NCI-H2227 treated with DMSO at 0.1 percent for 48 hours (cell line): ENCODE data around the gene VDR.
"Not testable (repeated sequence)": the region's sequence is repeated elsewhere in the genome, so short reads cannot be mapped to it uniquely, and the experiment has no call there.

Experiments used
- DNase-seq: peaks from one replicate; lab custom pipeline; 2025; lab: John Stamatoyannopoulos, UW

VDR gene

GRCh38 chr12:47813511-47814196, 91.1 kb downstream of the VDR start:
- no peak for DNase-seq

DNA sequence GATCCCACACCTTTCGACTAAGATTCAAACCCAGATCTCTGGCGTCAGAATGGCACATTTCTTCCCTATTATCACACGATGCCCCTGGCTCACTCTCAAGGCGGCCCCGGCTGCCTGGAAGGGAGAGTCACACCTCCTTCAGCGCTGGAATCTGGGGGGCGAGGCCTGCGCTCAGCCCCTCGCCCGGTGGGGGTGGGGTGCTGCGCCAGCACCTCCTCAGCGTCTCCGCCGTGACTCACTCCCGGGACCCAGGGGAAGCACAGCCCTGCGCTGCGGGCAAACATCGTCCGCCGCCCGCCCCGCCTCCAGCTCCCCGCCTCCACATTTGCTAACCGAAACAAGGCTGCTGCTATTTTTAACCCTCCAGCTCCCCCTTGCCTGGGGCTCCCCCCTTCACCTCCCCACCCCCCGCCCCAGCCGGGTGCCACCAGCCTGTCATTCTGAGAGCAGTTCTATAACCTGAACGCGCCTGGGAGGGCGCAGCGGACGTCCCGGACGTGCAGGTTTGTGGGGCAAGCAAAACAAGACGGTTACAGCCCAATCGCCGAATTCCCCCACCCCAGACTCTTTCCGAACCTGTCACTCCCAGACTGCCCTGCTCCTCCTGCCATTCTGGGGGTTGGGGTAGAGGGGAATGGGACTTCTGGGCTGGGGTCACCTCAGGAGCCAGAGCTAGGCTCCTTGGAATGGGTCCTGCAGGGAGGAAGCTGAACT, 91.8 kb downstream of the VDR start:
- DNase-seq, result peak; percentile 20

DNA sequence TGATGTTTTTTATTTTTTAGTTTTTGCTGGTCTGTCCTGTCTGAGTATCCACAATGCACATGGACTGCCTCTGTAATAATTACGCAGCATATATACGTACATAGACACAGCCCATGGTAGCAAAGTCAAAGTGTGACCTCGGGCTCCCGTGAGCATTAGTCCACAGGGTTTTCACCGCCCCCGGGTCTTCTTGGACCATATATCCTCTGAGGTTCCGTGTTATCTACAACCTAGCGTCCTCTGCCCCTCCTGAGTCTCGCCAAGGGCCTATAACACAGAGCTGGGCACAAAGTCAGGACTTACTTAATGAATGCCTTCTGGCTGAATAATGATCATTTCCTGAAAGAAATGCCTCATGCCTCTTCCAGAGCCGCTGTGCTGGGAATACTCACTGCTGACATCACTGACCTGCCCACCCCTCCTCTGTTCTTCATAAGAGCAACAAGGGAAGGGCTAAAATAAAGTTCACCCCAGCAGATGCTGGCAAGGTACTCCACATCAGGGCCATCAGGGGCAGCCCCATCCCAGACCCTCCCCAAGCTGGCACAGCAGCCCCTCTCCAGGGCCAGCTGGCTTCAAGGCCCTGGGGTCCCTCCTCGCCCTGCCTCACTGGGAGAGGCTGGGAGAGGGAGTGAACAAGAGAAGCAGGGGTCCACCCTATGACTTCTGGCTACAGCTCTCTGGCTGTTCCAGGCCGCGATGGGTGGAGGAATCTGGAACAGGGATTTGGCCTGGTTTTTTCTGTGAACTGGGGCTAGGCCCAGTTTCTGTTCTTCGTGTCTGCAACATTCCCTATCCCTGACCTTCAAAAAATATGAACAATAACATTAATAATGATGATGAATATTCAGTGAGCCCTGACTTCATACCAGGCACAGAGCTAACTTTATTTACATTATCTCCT, 93.0 kb downstream of the VDR start:
- no peak for DNase-seq

DNA sequence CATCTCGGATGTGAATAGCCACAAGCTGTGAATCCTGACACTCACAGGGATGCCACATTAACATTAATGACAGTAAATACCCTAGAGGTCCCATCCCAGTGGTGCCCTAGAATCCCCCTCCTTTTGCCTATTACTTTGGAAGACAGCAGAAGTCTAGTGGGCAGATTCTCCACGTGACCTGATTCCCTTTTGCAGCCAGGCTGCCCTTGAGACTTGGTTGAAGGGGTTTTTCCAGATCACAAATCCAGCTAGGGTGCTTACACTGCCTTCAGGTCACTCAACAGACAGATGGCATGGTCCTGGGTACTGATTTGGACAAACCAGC, 93.8 kb downstream of the VDR start:
- DNase-seq, result no peak

DNA sequence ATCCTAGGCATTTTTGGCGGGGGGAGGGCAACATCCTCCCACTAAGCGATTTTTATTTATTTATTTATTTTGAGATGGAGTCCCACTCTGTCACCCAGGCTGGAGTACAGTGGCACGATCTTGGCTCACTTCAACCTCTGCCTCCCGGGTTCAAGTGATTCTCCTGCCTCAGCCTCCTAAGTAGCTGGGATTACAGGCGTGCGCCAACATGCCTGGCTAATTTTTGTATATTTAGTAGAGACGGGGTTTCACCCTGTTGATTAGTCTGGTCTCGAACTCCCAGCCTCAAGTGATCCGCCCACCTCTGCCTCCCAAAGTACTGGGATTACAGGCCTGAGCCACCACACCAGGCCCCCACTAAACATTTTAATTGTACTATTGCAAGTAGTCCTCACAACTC, 95.3 kb downstream of the VDR start:
- DNase-seq, result not testable (repeated sequence)

GRCh38 chr12:47808574-47809365, 96.0 kb downstream of the VDR start:
- DNase-seq, result no peak

DNA sequence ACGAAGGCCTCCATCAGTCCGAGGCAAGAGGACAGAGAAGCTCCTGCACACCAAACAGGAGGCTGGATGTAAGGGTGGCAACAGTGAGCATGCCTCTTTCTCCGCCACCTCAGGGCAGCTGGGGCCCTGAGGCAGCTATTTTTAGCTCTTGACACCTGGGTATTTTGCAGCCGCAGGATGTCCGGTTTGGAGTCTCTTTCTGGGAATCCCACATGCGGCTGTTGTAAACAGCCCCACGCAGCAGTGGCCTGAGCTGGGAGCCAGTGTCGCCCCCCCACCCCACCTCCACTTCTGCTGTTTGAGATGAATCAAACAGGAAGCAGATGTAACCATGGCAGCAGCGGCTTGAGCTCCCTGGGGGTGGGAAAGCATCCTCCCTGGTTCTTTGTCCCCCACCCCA, 96.7 kb downstream of the VDR start:
- DNase-seq, result no peak

DNA sequence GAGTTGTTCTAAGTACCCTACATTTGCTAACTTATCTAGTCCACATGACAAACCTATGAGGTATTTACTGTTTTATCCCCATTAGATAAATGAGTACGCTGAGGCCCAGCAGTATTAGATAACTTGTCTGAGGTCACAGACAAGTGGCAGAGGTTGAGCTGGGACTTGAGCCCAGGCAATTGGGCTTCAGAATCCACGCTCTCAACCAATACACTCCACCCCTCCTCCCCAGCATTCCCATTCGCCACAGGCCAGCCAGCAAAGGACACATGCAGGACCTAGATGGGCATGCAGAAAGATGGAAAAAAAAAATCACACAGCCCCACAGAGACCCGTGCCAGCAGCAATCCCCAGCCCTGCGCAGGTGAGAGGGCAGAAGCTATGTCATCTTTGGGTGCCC, 97.5 kb downstream of the VDR start:
- DNase-seq, result no peak

- no peak for DNase-seq
Measured at GRCh38 chr12:47805417-47805816, 99.4 kb downstream of the VDR start.

DNA sequence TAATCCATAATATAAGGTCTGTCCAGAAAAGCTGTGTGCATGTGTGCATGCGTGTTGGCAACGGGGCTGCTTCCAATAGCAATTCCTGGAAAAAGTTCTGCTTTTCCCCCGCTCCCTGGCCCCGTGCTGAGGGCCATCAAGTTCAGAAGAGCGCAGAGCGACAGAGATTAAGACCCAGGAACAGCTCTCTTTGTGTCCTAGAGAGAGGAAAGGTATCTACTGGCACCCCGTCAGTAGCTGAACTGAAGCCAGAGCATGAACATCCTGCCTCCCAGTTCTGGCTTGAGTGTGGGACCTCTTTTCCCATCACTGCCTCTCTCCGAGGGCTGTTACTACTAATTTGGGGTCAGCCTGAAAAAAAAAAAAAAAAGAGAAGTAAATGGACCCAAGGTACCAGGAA, 100.6 kb downstream of the VDR start:
- DNase-seq, result no peak

DNA sequence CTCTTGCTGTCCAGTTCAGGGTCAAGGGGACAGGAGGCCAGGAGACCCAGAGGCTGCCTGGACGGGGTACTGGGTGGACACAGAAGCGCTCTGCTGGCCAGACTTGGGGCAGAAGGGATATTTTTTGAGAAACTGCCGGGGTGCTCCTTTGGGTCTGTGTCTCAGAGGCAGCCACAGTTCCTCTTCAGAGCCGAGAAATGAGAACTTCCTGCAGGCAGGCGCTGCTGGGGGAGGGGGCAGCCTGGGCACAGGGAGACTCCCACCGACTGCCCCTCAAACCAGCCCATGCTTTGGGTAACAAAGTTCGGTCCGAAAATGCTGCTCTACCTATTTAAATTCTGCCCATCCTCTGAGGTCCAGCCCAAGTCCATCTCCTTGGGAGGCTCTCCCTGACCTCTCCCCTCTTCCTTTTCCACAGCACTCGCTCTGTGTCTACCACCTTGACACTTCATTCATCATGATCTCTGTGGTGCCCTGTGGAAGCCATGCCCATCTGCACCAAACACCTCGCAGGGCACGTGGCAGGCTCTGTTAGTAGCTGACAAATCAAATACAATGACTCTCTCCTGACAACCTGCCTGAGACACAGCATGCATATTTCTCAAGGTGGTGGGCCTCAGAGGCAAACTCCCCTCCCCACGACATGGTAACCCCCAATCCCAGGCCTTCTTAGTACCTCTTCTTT, 101.5 kb downstream of the VDR start:
- no peak for DNase-seq

DNA sequence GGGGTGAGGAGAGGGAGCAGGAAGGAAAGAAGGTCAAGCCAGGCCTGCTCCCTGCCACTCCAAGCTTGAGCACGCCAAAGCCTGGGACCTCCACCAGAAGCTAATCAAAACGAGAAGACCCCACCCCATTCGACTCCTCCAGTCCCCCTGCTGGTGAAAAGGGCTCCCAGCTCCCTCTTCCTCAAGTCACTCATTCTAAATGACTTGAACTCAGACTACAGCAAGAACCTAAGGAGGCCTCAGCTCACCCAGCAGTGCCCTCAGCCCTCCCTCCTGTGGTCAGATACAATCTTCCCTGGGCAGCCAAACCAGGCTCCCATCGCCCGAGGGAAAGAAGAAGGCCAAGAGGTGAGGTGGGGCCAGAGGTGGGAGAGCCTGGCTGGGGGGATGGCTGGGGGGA, 102.5 kb downstream of the VDR start:
- no peak for DNase-seq

DNA sequence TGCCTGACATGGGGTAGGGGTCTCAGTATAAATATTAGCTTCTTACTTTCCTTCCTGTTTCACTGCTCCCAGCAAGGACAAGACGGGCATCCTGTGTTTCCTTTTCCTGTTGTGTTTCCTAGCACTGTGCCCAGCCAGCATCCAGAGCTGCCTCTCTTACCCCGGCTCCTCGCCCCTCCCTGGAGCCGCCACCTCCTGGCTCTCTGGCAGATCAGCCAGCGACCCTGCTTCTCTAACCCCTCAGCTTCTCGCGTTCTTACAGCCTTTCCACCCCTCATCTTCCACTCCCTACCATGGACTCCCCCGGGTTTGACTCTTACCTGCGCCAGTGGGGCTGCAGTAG, 102.9 kb downstream of the VDR start:
- no peak for DNase-seq

GRCh38 chr12:47801170-47801903, 103.5 kb downstream of the VDR start:
- no peak for DNase-seq

- DNase-seq, result no peak
Measured at GRCh38 chr12:47800582-47800981, 104.2 kb downstream of the VDR start.

DNA sequence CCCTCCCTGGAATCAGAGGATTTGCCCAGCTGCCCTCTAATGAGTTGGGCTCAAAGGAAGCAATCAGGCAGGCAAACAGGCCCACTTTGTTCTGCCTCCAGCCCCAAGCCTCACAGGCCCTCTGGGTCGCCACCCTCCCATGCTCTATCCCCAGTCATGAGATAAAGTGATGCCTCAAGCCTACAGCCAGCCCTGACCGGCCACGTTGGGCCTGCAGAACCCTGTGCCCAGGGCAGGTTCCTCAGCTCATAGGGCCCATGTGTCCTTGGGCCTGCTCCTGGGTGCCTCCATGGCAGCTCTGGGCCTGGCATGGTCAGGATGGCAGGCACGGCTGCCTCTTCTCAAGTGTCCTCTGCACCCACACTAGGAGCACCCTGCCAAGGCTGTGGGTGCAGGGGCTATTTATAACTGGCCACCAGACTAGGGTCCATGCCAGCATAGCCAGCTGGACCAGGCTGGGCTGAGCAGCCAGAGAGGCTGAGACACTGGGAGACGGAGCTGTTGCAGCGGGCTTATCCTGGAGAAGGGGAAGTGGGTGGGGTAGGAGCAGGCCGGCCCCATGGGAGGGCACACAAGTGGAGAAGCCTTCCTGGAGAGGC, 105.3 kb downstream of the VDR start:
- no peak for DNase-seq

DNA sequence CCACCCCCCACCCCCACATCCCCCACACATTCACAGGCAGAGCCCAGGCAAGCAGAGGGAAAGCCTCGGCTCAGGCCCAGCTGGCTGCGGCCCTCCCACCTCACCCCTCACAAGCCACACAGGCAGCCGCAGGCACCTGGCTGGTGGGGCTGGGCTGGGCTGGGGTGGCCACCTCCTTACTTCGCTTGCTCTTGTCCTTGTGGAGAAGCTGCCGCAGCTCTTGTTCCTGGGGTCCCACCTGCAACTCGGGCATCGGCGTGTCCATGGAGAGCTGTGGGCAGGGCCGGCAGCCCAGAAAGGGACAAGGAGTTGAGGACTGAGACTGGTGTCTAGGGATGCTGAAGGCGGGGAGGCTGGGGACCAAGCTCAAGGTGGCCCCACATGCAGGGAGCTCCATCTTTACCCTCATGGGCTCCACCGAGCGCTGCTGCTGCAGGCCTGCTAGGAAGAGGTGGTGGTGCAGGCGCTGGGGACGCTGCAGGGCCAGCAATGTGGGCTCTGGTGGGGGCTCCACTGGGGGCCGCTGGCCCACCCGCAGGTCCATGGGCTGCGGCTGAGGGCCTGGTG, 106.3 kb downstream of the VDR start:
- DNase-seq, result no peak

DNA sequence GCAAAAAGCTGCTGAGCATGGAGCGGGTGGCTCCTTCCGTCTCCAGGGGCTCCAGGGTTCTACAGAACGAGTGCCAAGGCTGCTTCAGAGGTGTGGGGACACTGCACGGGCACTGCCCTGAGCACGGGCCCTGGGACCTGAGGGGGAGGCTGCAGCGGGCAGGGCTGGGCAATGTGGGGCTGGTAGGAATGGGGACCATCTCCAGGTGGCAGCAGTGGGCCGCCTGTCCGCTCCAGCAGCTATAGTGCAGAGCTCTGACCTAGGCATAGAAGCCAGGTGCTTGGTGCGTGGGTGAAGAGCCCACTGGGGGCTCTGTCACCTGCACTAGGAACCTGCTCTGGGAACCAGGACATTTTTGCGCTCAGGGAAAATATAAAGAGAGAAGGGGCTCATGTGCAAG, 107.4 kb downstream of the VDR start:
- no peak for DNase-seq

- no peak for DNase-seq
Measured at GRCh38 chr12:47795814-47796411, 108.9 kb downstream of the VDR start.
